GM12878 (cell line): ENCODE results near the gene ATP2A2. TPM values are rescaled to one million over a fixed set of nuclear protein-coding genes. Genes with fewer than 3 reads are reported as not detected.

Source experiments
- ATAC-seq: fragments of 200-7000 bp; cut with Tn5 transposase; 3 replicates; pipeline ENCODE4 v1.9.1; 2020; ENCODE audit warnings: mild to moderate bottlenecking, moderate library complexity
- BruUV-seq: library from RNA; stranded (reverse); fragments of 400-500 nt; replicated peaks from 2 replicates; lab custom pipeline; 2021; lab: Mats Ljungman, UMichigan
- CTCF ChIA-PET: fragments of 300-600 bp; sonication (Branson Sonifier 250); formaldehyde crosslinking; extraction: SDS; loops from one replicate; lab custom pipeline; 2021; ENCODE audit warnings: inconsistent platforms; lab: Yijun Ruan, JAX
- POLR2A ChIA-PET: fragments of 350-600 bp; formaldehyde crosslinking; extraction: SDS; loops from one replicate; lab custom pipeline; 2021; ENCODE audit warnings: inconsistent platforms; lab: Charles Lee
- RAD21 ChIA-PET: fragments of 300-600 bp; sonication (Branson Sonifier 250); formaldehyde crosslinking; loops from one replicate; lab custom pipeline; 2023; ENCODE audit warnings: antibody characterized with exemption; ENCODE audit not compliant: unreplicated experiment; lab: Charles Lee
- SMC1A ChIA-PET: fragments of 300-600 bp; sonication (Branson Sonifier 250); formaldehyde crosslinking; loops from one replicate; lab custom pipeline; 2023; ENCODE audit not compliant: unreplicated experiment, uncharacterized antibody; lab: Charles Lee
- DNase-seq: peaks from one replicate; pipeline ENCODE4 v3.0.0-alpha.2; 2011; ENCODE audit warnings: low read depth, low spot score
- FAIRE-seq: peaks from 3 replicates; lab custom pipeline; 2011; peaks lifted over from hg19 to GRCh38; lab: Jason Lieb, UNC
- H2AFZ ChIP-seq: 2 replicates; pipeline ENCODE4 v1.6.0; 2011; ENCODE audit warnings: low read depth, low read length, control low read depth; ENCODE audit not compliant: control insufficient read depth
- H3K27ac ChIP-seq: 2 replicates; pipeline ENCODE4 v1.5.1; 2011; ENCODE audit warnings: control low read depth; ENCODE audit not compliant: control insufficient read depth, insufficient read depth
- H3K27me3 ChIP-seq, 2 experiments: replicated peaks in 1 of 2; 2 replicates each; pipeline versions ENCODE4 v1.6.0 to v1.6.1; 2011; ENCODE audit warnings: low read length in 1 of 2; ENCODE audit not compliant: control insufficient read depth in 2 of 2, insufficient read depth in 2 of 2
- H3K36me3 ChIP-seq, 2 experiments: 2 replicates each; pipeline ENCODE4 v1.5.1; 2011; ENCODE audit warnings: low read length in 1 of 2; ENCODE audit not compliant: control insufficient read depth in 2 of 2, insufficient read depth in 2 of 2
- H3K4me1 ChIP-seq: 2 replicates; pipeline ENCODE4 v1.6.1; 2011; ENCODE audit warnings: mild to moderate bottlenecking, low read length, moderate library complexity, mixed read lengths; ENCODE audit not compliant: control insufficient read depth, insufficient read depth
- H3K4me2 ChIP-seq: 2 replicates; pipeline ENCODE4 v1.6.0; 2011; ENCODE audit warnings: control low read depth; ENCODE audit not compliant: control insufficient read depth, insufficient read depth
- H3K4me3 ChIP-seq: fragments of 200-600 bp; sonication (generic); 2 replicates; pipeline ENCODE4 v1.5.1; 2016
- H3K79me2 ChIP-seq: 2 replicates; pipeline ENCODE4 v1.6.0; 2011; ENCODE audit warnings: low read length; ENCODE audit not compliant: control insufficient read depth, insufficient read depth
- H3K9ac ChIP-seq: 2 replicates; pipeline ENCODE4 v1.8.0; 2011; ENCODE audit warnings: low read length, control low read depth, mixed read lengths; ENCODE audit not compliant: control insufficient read depth, insufficient read depth
- H3K9me3 ChIP-seq: replicated peaks from 3 replicates; pipeline ENCODE4 v1.5.1; 2011; ENCODE audit warnings: mild to moderate bottlenecking, low read length; ENCODE audit not compliant: control insufficient read depth, insufficient read depth
- H4K20me1 ChIP-seq: 2 replicates; pipeline ENCODE4 v1.6.0; 2011; ENCODE audit not compliant: control insufficient read depth, insufficient read depth
- BHLHE40 ChIP-seq, 2 experiments: fragments of 450-650 bp in 1 of 2; IDR thresholded peaks; 2 replicates each; pipeline ENCODE4 v1.6.1; 2011 to 2017; ENCODE audit warnings: low read depth in 2 of 2, borderline replicate concordance in 1 of 2, improper control_type of control experiment in 1 of 2, low read length in 1 of 2, mild to moderate bottlenecking in 1 of 2
- EGR1 ChIP-seq, 2 experiments: IDR thresholded peaks; 1 replicate in 1 of 2; 2 replicates in 1 of 2; pipeline ENCODE4 v1.6.1; 2011 to 2012; ENCODE audit warnings: low read depth in 2 of 2, low read length in 2 of 2, borderline replicate concordance in 1 of 2, mild to moderate bottlenecking in 1 of 2, moderate library complexity in 1 of 2
- MXI1 ChIP-seq: fragments of 150-350 bp; IDR thresholded peaks from 2 replicates; pipeline ENCODE4 v1.6.1; 2011; ENCODE audit warnings: low read depth, mild to moderate bottlenecking, inconsistent platforms, low read length, improper control_type of control experiment
- NFYA ChIP-seq: IDR thresholded peaks from 2 replicates; pipeline ENCODE4 v1.6.1; 2011; ENCODE audit warnings: low read depth, mild to moderate bottlenecking, low read length, improper control_type of control experiment, borderline replicate concordance
- RAD21 ChIP-seq: IDR thresholded peaks from 2 replicates; pipeline ENCODE4 v1.6.1; 2011; ENCODE audit warnings: mild to moderate bottlenecking, low read depth, low read length, moderate library complexity; ENCODE audit not compliant: insufficient read depth
- RCOR1 ChIP-seq: conservative IDR thresholded peaks from 2 replicates; pipeline ENCODE4 v1.6.1; 2012; ENCODE audit warnings: low read depth, low read length, improper control_type of control experiment
- SMAD5 ChIP-seq: IDR thresholded peaks from 2 replicates; pipeline ENCODE4 v1.6.1; 2016; ENCODE audit warnings: antibody characterized with exemption, low read depth
- SMC3 ChIP-seq: IDR thresholded peaks from 2 replicates; pipeline ENCODE4 v1.6.1; 2011; ENCODE audit warnings: low read length, improper control_type of control experiment, borderline replicate concordance
- SREBF2 ChIP-seq: IDR thresholded peaks from 2 replicates; pipeline ENCODE4 v1.6.1; 2012; ENCODE audit warnings: mild to moderate bottlenecking, low read length
- ZBED1 ChIP-seq: IDR thresholded peaks from 2 replicates; pipeline ENCODE4 v1.6.1; 2016; ENCODE audit warnings: borderline replicate concordance
- WGBS: methylation state at CpG from one replicate; pipeline ENCODE4 v1.1.6; 2016; ENCODE audit warnings: low lambda C conversion rate; ENCODE audit not compliant: insufficient replicate concordance, insufficient coverage; ENCODE audit errors: missing lambda C conversion rate; 5-methylcytosine and 5-hydroxymethylcytosine counted together
- in situ Hi-C: fragments of 300-500 bp; cut with MboI; formaldehyde crosslinking; loops from 9 replicates; pipeline ENCODE4 v1.14.3; 2018; ENCODE audit warnings: mixed read lengths
- intact Hi-C: fragments of 100-400 bp; cut with micrococcal nuclease; formaldehyde crosslinking; loops from one replicate; pipeline ENCODE4 v1.14.2; 2022; ENCODE audit not compliant: unreplicated experiment
- polyA plus RNA-seq, 11 experiments: library from polyadenylated mRNA; depleted of rRNA in 4 of 11; unstranded in 6 of 11; stranded (reverse) in 5 of 11; fragments of >200 nt; fragmentation: Nextera tagmentation in 4 of 11; fragmentation: Illumina TruSeq in 1 of 11; extraction: Ambion mirVana in 4 of 11; extraction: Trizol in 1 of 11; gene quantifications; 1 replicate in 1 of 11; 2 replicates in 10 of 11; pipeline versions ENCODE4 v1.2.1 to v1.2.3, GENCODE V29; 2011 to 2016; ENCODE audit warnings: inconsistent platforms in 2 of 11, missing spikeins in 2 of 11, low read depth in 1 of 11
- total RNA-seq, 4 experiments: library from RNA; depleted of rRNA in 3 of 4; stranded (reverse); fragments of >200 nt in 3 of 4; fragmentation: Illumina TruSeq in 1 of 4; extraction: Trizol in 1 of 4; gene quantifications; 2 replicates each; pipeline versions ENCODE4 v1.2.1 to v1.2.3, GENCODE V29; 2013 to 2021
- TF ChIP-seq, protein P1 (sequence below): IDR thresholded peaks from 2 replicates; pipeline ENCODE4 v1.6.1; 2011; ENCODE audit warnings: borderline replicate concordance, low read depth, mild to moderate bottlenecking, moderate library complexity, mixed read lengths, low read length; ENCODE audit not compliant: insufficient read depth; ENCODE audit errors: extremely low read length
- TF ChIP-seq, protein P2 (sequence below): fragments of 450-650 bp; formaldehyde crosslinking; IDR thresholded peaks from 2 replicates; pipeline ENCODE4 v1.4.0; 2020; ENCODE audit warnings: mild to moderate bottlenecking, moderate library complexity
- TF ChIP-seq, protein P3 (sequence below): fragments of 150-350 bp; IDR thresholded peaks from 2 replicates; pipeline ENCODE4 v1.6.1; 2014; ENCODE audit warnings: mild to moderate bottlenecking, low read depth, low read length
- TF ChIP-seq, protein P4 (sequence below): fragments of 450-650 bp; IDR thresholded peaks from 2 replicates; pipeline ENCODE4 v1.6.1; 2016; ENCODE audit warnings: mild to moderate bottlenecking

The ATP2A2 gene
- total and polyA plus RNA-seq, 10 of the 15 experiments (the other 5 are each of a cell fraction or from before 2014, with no cell fraction given), result 3.7 to 133 (median 34.4) TPM

DNA sequence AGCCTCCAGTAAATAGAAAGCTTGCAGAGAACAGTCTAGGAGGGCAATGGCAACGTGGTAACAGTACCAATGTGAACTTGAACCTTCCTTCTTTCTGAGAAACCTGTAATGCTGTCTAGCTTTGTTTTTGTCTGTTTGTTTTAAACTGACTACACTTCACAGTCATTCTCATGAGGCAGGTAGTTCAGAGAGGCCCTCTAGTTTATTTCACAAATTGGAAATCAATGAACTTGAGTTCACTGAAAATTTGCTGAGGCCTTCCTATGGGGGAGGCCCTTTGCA is 2.9 kb upstream of the ATP2A2 start:
- H3K9ac ChIP-seq, result no peak overlapping the region
- ATAC-seq (no peak), FAIRE-seq (no peak), DNase-seq (no peak)
- no peak overlapping the region for H3K27ac ChIP-seq
- ChIA-PET CTCF (interaction anchor here (1.4 kb wide), 1 partner anchor 177 kb away, joined by 3 read pairs; no protein-coding TSS in a partner anchor), POLR2A (interaction anchor here (0.6 to 1.2 kb wide), 2 partner anchors 15 to 339 kb away, joined by 3 to 4 read pairs; no protein-coding TSS in a partner anchor), RAD21 (no interaction called here), SMC1A (interaction anchor here (1.0 to 1.8 kb wide), 2 partner anchors 143 to 153 kb away, joined by 3 to 5 read pairs; no protein-coding TSS in a partner anchor)
- H3K9me3 ChIP-seq, result no peaks in the 10 kb centered on the region; the same call in 2 of the 3 replicates
- intact Hi-C loops (no loop called here), in situ Hi-C loops (no loop called here)
- no peak overlapping the region for H3K4me2 ChIP-seq
- peaks cover 0 to 3% of the 10 kb centered on the region in 2 experiments; a peak in 1 of 4 replicates for H3K36me3 ChIP-seq
- 75% methylated on average over 1 of the region's 1 CpG for WGBS
- peaks cover 5% of the 10 kb centered on the region for H3K4me1 ChIP-seq
- no TSS peak for BruUV-seq
- peaks cover 22% of the 10 kb centered on the region for H3K79me2 ChIP-seq
- H2AFZ ChIP-seq, result no peak overlapping the region
- no peak overlapping the region for H3K4me3 ChIP-seq
- no peaks in the 10 kb centered on the region; a peak in 1 of 4 replicates for H3K27me3 ChIP-seq
- no peaks in the 10 kb centered on the region for H4K20me1 ChIP-seq
- TF ChIP-seq RCOR1 (no peak), SREBF2 (no peak), BHLHE40 (IDR thresholded peaks at IDR 0.05; ENCODE audit: borderline replicate concordance in 1 of 2, low read depth in 2 of 2, low read length in 1 of 2) (no peak), NFYA (no peak), ZBED1 (no peak), SMC3 (no peak), SMAD5 (no peak), MXI1 (no peak), EGR1 (IDR thresholded peaks at IDR 0.05; ENCODE audit: borderline replicate concordance in 1 of 2, low read depth in 2 of 2, low read length in 2 of 2) (no peak), RAD21 (no peak)
- TF ChIP-seq, protein P1, sequence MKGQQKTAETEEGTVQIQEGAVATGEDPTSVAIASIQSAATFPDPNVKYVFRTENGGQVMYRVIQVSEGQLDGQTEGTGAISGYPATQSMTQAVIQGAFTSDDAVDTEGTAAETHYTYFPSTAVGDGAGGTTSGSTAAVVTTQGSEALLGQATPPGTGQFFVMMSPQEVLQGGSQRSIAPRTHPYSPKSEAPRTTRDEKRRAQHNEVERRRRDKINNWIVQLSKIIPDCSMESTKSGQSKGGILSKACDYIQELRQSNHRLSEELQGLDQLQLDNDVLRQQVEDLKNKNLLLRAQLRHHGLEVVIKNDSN, result no peak
- TF ChIP-seq, protein P2, sequence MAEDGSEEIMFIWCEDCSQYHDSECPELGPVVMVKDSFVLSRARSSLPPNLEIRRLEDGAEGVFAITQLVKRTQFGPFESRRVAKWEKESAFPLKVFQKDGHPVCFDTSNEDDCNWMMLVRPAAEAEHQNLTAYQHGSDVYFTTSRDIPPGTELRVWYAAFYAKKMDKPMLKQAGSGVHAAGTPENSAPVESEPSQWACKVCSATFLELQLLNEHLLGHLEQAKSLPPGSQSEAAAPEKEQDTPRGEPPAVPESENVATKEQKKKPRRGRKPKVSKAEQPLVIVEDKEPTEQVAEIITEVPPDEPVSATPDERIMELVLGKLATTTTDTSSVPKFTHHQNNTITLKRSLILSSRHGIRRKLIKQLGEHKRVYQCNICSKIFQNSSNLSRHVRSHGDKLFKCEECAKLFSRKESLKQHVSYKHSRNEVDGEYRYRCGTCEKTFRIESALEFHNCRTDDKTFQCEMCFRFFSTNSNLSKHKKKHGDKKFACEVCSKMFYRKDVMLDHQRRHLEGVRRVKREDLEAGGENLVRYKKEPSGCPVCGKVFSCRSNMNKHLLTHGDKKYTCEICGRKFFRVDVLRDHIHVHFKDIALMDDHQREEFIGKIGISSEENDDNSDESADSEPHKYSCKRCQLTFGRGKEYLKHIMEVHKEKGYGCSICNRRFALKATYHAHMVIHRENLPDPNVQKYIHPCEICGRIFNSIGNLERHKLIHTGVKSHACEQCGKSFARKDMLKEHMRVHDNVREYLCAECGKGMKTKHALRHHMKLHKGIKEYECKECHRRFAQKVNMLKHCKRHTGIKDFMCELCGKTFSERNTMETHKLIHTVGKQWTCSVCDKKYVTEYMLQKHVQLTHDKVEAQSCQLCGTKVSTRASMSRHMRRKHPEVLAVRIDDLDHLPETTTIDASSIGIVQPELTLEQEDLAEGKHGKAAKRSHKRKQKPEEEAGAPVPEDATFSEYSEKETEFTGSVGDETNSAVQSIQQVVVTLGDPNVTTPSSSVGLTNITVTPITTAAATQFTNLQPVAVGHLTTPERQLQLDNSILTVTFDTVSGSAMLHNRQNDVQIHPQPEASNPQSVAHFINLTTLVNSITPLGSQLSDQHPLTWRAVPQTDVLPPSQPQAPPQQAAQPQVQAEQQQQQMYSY, result no peak
- TF ChIP-seq, protein P3, sequence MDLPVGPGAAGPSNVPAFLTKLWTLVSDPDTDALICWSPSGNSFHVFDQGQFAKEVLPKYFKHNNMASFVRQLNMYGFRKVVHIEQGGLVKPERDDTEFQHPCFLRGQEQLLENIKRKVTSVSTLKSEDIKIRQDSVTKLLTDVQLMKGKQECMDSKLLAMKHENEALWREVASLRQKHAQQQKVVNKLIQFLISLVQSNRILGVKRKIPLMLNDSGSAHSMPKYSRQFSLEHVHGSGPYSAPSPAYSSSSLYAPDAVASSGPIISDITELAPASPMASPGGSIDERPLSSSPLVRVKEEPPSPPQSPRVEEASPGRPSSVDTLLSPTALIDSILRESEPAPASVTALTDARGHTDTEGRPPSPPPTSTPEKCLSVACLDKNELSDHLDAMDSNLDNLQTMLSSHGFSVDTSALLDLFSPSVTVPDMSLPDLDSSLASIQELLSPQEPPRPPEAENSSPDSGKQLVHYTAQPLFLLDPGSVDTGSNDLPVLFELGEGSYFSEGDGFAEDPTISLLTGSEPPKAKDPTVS, result no peak
- TF ChIP-seq, protein P4, sequence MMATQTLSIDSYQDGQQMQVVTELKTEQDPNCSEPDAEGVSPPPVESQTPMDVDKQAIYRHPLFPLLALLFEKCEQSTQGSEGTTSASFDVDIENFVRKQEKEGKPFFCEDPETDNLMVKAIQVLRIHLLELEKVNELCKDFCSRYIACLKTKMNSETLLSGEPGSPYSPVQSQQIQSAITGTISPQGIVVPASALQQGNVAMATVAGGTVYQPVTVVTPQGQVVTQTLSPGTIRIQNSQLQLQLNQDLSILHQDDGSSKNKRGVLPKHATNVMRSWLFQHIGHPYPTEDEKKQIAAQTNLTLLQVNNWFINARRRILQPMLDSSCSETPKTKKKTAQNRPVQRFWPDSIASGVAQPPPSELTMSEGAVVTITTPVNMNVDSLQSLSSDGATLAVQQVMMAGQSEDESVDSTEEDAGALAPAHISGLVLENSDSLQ, result no peak
